H9 (cell line): ENCODE results near the gene ABHD1. TPM values are rescaled to one million over a fixed set of nuclear protein-coding genes. Genes with fewer than 3 reads are reported as not detected.

Experiments
- DNase-seq: peaks from one replicate; pipeline ENCODE4 v3.0.0-alpha.2; 2017
- H2AFZ ChIP-seq: one replicate; pipeline ENCODE4 v1.6.1; 2013; ENCODE audit warnings: mild to moderate bottlenecking, low read length, control low read depth, moderate library complexity
- H2AK5ac ChIP-seq: 2 replicates; pipeline ENCODE4 v1.6.1; 2013; ENCODE audit warnings: low read length, control low read depth, mixed read lengths; ENCODE audit not compliant: insufficient read length
- H2BK120ac ChIP-seq: one replicate; pipeline ENCODE4 v1.6.1; 2013; ENCODE audit warnings: low read depth, mild to moderate bottlenecking, low read length, control low read depth, inconsistent platforms; ENCODE audit not compliant: poor library complexity, severe bottlenecking
- H2BK12ac ChIP-seq: 2 replicates; pipeline ENCODE4 v1.6.1; 2013; ENCODE audit warnings: low read length, control low read depth, mixed read lengths, low read depth; ENCODE audit not compliant: insufficient read length
- H2BK15ac ChIP-seq: 2 replicates; pipeline ENCODE4 v1.6.1; 2013; ENCODE audit warnings: low read depth, low read length, control low read depth
- H2BK20ac ChIP-seq: one replicate; pipeline ENCODE4 v1.6.1; 2013; ENCODE audit warnings: low read depth, mild to moderate bottlenecking, low read length, control low read depth, inconsistent platforms; ENCODE audit not compliant: poor library complexity, severe bottlenecking
- H2BK5ac ChIP-seq: 2 replicates; pipeline ENCODE4 v1.6.1; 2013; ENCODE audit warnings: low read length, control low read depth, mixed read lengths; ENCODE audit not compliant: insufficient read length
- H3K14ac ChIP-seq: 2 replicates; pipeline ENCODE4 v1.6.1; 2013; ENCODE audit warnings: low read length, control low read depth; ENCODE audit not compliant: insufficient read depth
- H3K18ac ChIP-seq: 2 replicates; pipeline ENCODE4 v1.6.1; 2013; ENCODE audit warnings: low read depth, mild to moderate bottlenecking, mixed read lengths, low read length, control low read depth; ENCODE audit not compliant: insufficient read length
- H3K23ac ChIP-seq: 2 replicates; pipeline ENCODE4 v1.6.1; 2013; ENCODE audit warnings: low read length, control low read depth, mixed read lengths, low read depth; ENCODE audit not compliant: insufficient read length
- H3K23me2 ChIP-seq: 2 replicates; pipeline ENCODE4 v1.6.1; 2013; ENCODE audit warnings: low read depth, mild to moderate bottlenecking, mixed read lengths, low read length, control low read depth; ENCODE audit not compliant: insufficient read length, poor library complexity, severe bottlenecking
- H3K27ac ChIP-seq: 2 replicates; pipeline ENCODE4 v1.5.1; 2013; ENCODE audit warnings: low read length, control low read depth, mixed read lengths, low read depth; ENCODE audit not compliant: insufficient read length
- H3K27me3 ChIP-seq: 2 replicates; pipeline ENCODE4 v1.6.1; 2013; ENCODE audit warnings: low read length, control low read depth, inconsistent platforms; ENCODE audit not compliant: insufficient read depth
- H3K4ac ChIP-seq: 2 replicates; pipeline ENCODE4 v1.6.1; 2013; ENCODE audit warnings: low read depth, mild to moderate bottlenecking, control low read depth, inconsistent platforms, low read length, moderate library complexity
- H3K4me1 ChIP-seq: 2 replicates; pipeline ENCODE4 v1.6.1; 2013; ENCODE audit warnings: low read length, control low read depth, inconsistent platforms; ENCODE audit not compliant: insufficient read depth
- H3K4me2 ChIP-seq: 2 replicates; pipeline ENCODE4 v1.6.1; 2013; ENCODE audit warnings: low read length, control low read depth, mixed read lengths; ENCODE audit not compliant: insufficient read length, insufficient read depth
- H3K56ac ChIP-seq: 2 replicates; pipeline ENCODE4 v1.6.1; 2013; ENCODE audit warnings: low read depth, mild to moderate bottlenecking, mixed read lengths, low read length, control low read depth; ENCODE audit not compliant: insufficient read length
- H3K79me1 ChIP-seq: 2 replicates; pipeline ENCODE4 v1.6.1; 2013; ENCODE audit warnings: low read depth, mild to moderate bottlenecking, moderate library complexity, low read length, control low read depth, inconsistent platforms; ENCODE audit not compliant: insufficient read depth, poor library complexity, severe bottlenecking
- H3K79me2 ChIP-seq: 2 replicates; pipeline ENCODE4 v1.6.1; 2013; ENCODE audit warnings: low read length, control low read depth, inconsistent platforms; ENCODE audit not compliant: insufficient read depth
- H3K9ac ChIP-seq: 2 replicates; pipeline ENCODE4 v1.6.1; 2013; ENCODE audit warnings: low read length, control low read depth, mixed read lengths; ENCODE audit not compliant: insufficient read length; ENCODE audit errors: extremely low read depth
- H3K9me3 ChIP-seq: one replicate; pipeline ENCODE4 v1.6.1; 2013; ENCODE audit warnings: low read depth, low read length, inconsistent platforms; ENCODE audit not compliant: control insufficient read depth
- H3T11ph ChIP-seq: one replicate; pipeline ENCODE4 v1.6.1; 2013; ENCODE audit warnings: mild to moderate bottlenecking, low read length, control low read depth, inconsistent platforms
- H4K20me1 ChIP-seq: one replicate; pipeline ENCODE4 v1.6.1; 2013; ENCODE audit not compliant: control insufficient read depth, insufficient read length, insufficient read depth
- H4K5ac ChIP-seq: 2 replicates; pipeline ENCODE4 v1.6.1; 2013; ENCODE audit warnings: low read depth, mild to moderate bottlenecking, mixed read lengths, low read length, control low read depth; ENCODE audit not compliant: insufficient read length
- H4K8ac ChIP-seq: replicated peaks from 2 replicates; pipeline ENCODE4 v1.6.1; 2013; ENCODE audit warnings: low read length, control low read depth, mixed read lengths, low read depth; ENCODE audit not compliant: insufficient read length
- H4K91ac ChIP-seq: 2 replicates; pipeline ENCODE4 v1.6.1; 2013; ENCODE audit warnings: low read depth, mild to moderate bottlenecking, moderate library complexity, mixed read lengths, low read length, control low read depth; ENCODE audit not compliant: insufficient read length
- H3K27ac Mint-ChIP-seq, 3 experiments: 2 replicates in 2 of 3; 3 replicates in 1 of 3; pipeline ENCODE4 v1.8.0; 2020 to 2021; ENCODE audit warnings: mixed read lengths in 3 of 3, mild to moderate bottlenecking in 1 of 3, moderate library complexity in 1 of 3
- H3K27me3 Mint-ChIP-seq: 2 replicates; pipeline ENCODE4 v1.8.0; 2021; ENCODE audit warnings: low read depth, mild to moderate bottlenecking, moderate library complexity, mixed read lengths
- H3K36me3 Mint-ChIP-seq, 3 experiments: 2 replicates in 2 of 3; 3 replicates in 1 of 3; pipeline ENCODE4 v1.8.0; 2020 to 2021; ENCODE audit warnings: low read depth in 3 of 3, mixed read lengths in 3 of 3; ENCODE audit not compliant: insufficient read depth in 1 of 3
- H3K4me1 Mint-ChIP-seq, 2 experiments: 2 replicates each; pipeline ENCODE4 v1.8.0; 2020; ENCODE audit warnings: mixed read lengths in 2 of 2
- H3K4me3 Mint-ChIP-seq, 2 experiments: 2 replicates in 1 of 2; 3 replicates in 1 of 2; pipeline ENCODE4 v1.8.0; 2020 to 2021; ENCODE audit warnings: mild to moderate bottlenecking in 2 of 2, mixed read lengths in 2 of 2, moderate library complexity in 1 of 2
- H3K9me3 Mint-ChIP-seq, 2 experiments: 2 replicates in 1 of 2; 3 replicates in 1 of 2; pipeline ENCODE4 v1.8.0; 2020; ENCODE audit warnings: mild to moderate bottlenecking in 2 of 2, mixed read lengths in 2 of 2, moderate library complexity in 1 of 2
- CTCF ChIP-seq: fragments of 200-600 bp; sonication (generic); conservative IDR thresholded peaks from 3 replicates; pipeline ENCODE4 v1.8.0; 2021; ENCODE audit warnings: antibody characterized with exemption, mild to moderate bottlenecking
- WGBS: extraction: QIAGEN DNeasy Blood & Tissue Kit; methylation state at CpG from one replicate; pipeline ENCODE4 v1.1.7; 2013; ENCODE audit warnings: missing lambda C conversion rate, low lambda C conversion rate, mixed read lengths; ENCODE audit not compliant: insufficient read length; ENCODE audit errors: extremely low coverage; 5-methylcytosine and 5-hydroxymethylcytosine counted together
- total RNA-seq: library from RNA; stranded (reverse); gene quantifications from 2 replicates; pipeline ENCODE4 v1.2.1, GENCODE V29; 2021

Gene ABHD1
- total RNA-seq, 1 experiment from 2014 or later = 0.31 TPM

GRCh38 chr2:27148801-27149439 is 25.3 kb downstream of the ABHD1 start, which contains the start of gene TCF23:
Gene TCF23 (plus strand): TSS chr2:27149004. CDS start chr2:27149134, 130 bp downstream.
- no peak within 1 kb of the TSS for H3K27ac ChIP-seq
- no peaks in the 10 kb centered on the region for H3K4me1 ChIP-seq
- no peak within 1 kb of the TSS for H2BK5ac ChIP-seq
- TF ChIP-seq CTCF = no peak
- no peak within 1 kb of the TSS for H3K27ac Mint-ChIP-seq
- no peaks in the 10 kb centered on the region for H3K27me3 ChIP-seq
- peaks cover under 1% of the 10 kb centered on the region; the same call in 1 of the 2 replicates for H3K27me3 Mint-ChIP-seq
- no peak within 1 kb of the TSS for H3K23ac ChIP-seq
- no peak within 1 kb of the TSS for H4K8ac ChIP-seq
- H3K4me1 Mint-ChIP-seq = peaks cover 0 to 2% of the 10 kb centered on the region in 2 experiments; a peak in 1 of 4 replicates
- H3K9me3 Mint-ChIP-seq = peaks cover 0 to 2% of the 10 kb centered on the region in 2 experiments; a peak in 2 of 5 replicates
- no peak for DNase-seq
- no peaks in the 10 kb centered on the region for H4K20me1 ChIP-seq
- no peaks in the 10 kb centered on the region for H3K79me1 ChIP-seq
- no peak within 1 kb of the TSS for H3K9ac ChIP-seq
- H3K4me2 ChIP-seq = no peak within 1 kb of the TSS
- H2BK15ac ChIP-seq = no peak within 1 kb of the TSS
- no peak within 1 kb of the TSS for H3K18ac ChIP-seq
- no peak within 1 kb of the TSS; a peak in 1 of 5 replicates for H3K4me3 Mint-ChIP-seq
- H2BK120ac ChIP-seq = no peak within 1 kb of the TSS
- no peaks in the 10 kb centered on the region for H3K36me3 Mint-ChIP-seq
- H3T11ph ChIP-seq = no peak within 1 kb of the TSS
- H2BK20ac ChIP-seq = no peak within 1 kb of the TSS
- H4K5ac ChIP-seq = no peak within 1 kb of the TSS
- H3K23me2 ChIP-seq = no peaks in the 10 kb centered on the region
- no peak within 1 kb of the TSS for H2AFZ ChIP-seq
- H2AK5ac ChIP-seq = no peak within 1 kb of the TSS
- no peaks in the 10 kb centered on the region for H3K9me3 ChIP-seq
- H3K56ac ChIP-seq = no peak within 1 kb of the TSS
- WGBS = no CpG with 5 or more reads among the region's 12 CpGs
- no peaks in the 10 kb centered on the region for H3K79me2 ChIP-seq
- H2BK12ac ChIP-seq = no peak within 1 kb of the TSS
- H3K14ac ChIP-seq = no peak within 1 kb of the TSS; the same call in 1 of the 2 replicates
- no peak within 1 kb of the TSS for H4K91ac ChIP-seq
- no peak within 1 kb of the TSS for H3K4ac ChIP-seq
